GM21515 (cell line): Measurements from ENCODE around the gene LNX1.

Experiments used
- ATAC-seq: cut with Tn5 transposase; IDR thresholded peaks from one replicate; pipeline ENCODE4 v1.9.1; 2021; ENCODE audit not compliant: unreplicated experiment

Gene LNX1

GRCh38 chr4:53541577-53542206, 49.6 kb downstream of the LNX1 start:
- no peak for ATAC-seq

- ATAC-seq: no peak
These were observed 52.5 kb downstream of the LNX1 start for GRCh38 chr4:53538756-53539155.

- no peak for ATAC-seq
These were observed 53.7 kb downstream of the LNX1 start for GRCh38 chr4:53537606-53538005.

GRCh38 chr4:53536328-53536727, 55.0 kb downstream of the LNX1 start:
- ATAC-seq: no peak

GRCh38 chr4:53535567-53535966, 55.7 kb downstream of the LNX1 start:
- ATAC-seq: no peak

GRCh38 chr4:53534684-53535083, 56.6 kb downstream of the LNX1 start:
- ATAC-seq: no peak

GRCh38 chr4:53532521-53532920, 58.8 kb downstream of the LNX1 start:
- ATAC-seq: no peak

- no peak for ATAC-seq
These were observed 59.6 kb downstream of the LNX1 start for GRCh38 chr4:53531585-53532224.

- no peak for ATAC-seq
These were observed 62.3 kb downstream of the LNX1 start for GRCh38 chr4:53529025-53529424.

- ATAC-seq: no peak
These were observed 63.4 kb downstream of the LNX1 start for GRCh38 chr4:53527930-53528329.

GRCh38 chr4:53527326-53527725, 64.0 kb downstream of the LNX1 start:
- no peak for ATAC-seq

GRCh38 chr4:53522334-53522733, 69.0 kb downstream of the LNX1 start:
- no peak for ATAC-seq

GRCh38 chr4:53520116-53520515, 71.2 kb downstream of the LNX1 start:
- ATAC-seq: no peak

GRCh38 chr4:53518807-53519206, 72.5 kb downstream of the LNX1 start:
- no peak for ATAC-seq

GRCh38 chr4:53515076-53515475, 76.2 kb downstream of the LNX1 start:
- ATAC-seq: no peak

GRCh38 chr4:53514509-53514908, 76.8 kb downstream of the LNX1 start:
- ATAC-seq: no peak

- ATAC-seq: no peak
These were observed 78.7 kb downstream of the LNX1 start for GRCh38 chr4:53512608-53513007.

GRCh38 chr4:53511014-53511413, 80.3 kb downstream of the LNX1 start:
- ATAC-seq: no peak

- ATAC-seq: no peak
These were observed 81.0 kb downstream of the LNX1 start for GRCh38 chr4:53510321-53510720.

GRCh38 chr4:53508446-53508845, 82.8 kb downstream of the LNX1 start:
- ATAC-seq: no peak

GRCh38 chr4:53507671-53508286, 83.5 kb downstream of the LNX1 start:
- ATAC-seq: no peak

- ATAC-seq: no peak
These were observed 84.2 kb downstream of the LNX1 start for GRCh38 chr4:53507058-53507457.

- no peak for ATAC-seq
These were observed 85.3 kb downstream of the LNX1 start for GRCh38 chr4:53505947-53506346.
